HG03108 (cell line): ENCODE data around the gene NDST4.

Experiments
- ATAC-seq: cut with Tn5 transposase; IDR thresholded peaks from one replicate; pipeline ENCODE4 v1.9.1; 2021; ENCODE audit warnings: moderate library complexity; ENCODE audit not compliant: unreplicated experiment

Gene NDST4

DNA sequence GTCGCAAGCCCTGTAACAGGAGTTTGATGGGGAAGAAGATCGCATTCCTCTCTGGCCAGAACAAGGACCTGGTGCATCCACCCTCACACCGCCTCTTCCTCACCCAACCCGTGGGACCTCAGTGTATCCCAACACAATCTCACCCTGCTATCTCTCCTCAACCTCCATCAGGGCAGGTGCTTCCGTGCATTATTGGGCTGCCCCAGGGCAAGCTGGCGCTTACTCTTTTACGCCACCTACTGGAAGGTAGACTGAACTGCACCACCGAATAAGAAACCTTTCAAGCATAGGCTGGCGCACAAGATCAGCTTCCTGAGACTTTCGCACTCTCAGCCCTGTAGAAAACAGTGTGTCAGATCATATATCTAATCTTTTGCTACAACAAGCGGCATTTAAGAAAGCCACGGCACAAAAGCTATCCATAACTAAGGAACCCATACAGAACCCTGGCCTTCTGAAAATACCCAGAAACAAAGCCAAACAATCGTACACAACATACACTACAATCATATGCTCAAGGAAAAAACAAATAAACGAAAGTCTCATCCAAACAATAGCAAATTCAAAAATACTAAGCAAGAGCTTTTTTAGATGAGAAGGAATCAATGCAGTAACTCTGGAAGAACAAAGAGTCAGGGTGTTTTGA, 305.5 kb downstream of the NDST4 start:
- ATAC-seq = peak; percentile 98

DNA sequence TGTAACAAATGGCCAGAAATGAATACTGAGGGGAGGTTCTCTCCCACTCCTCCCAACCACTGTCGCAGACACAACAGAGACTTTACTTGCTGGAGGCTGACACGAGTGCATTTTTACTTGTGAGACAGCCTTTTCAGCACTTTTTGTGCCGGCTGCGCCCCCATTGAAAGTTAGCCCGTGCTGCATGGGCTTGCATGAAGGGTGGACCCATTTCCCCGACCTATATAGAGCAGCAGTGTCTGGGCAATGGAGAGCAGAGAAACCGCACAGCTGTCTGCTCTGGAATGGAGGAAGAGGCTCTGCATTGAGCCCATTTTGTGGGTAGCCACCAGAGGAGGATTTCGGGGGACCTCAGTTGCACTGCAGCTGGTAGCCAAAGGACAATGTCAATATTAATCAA, 306.1 kb downstream of the NDST4 start:
- ATAC-seq = no peak

DNA sequence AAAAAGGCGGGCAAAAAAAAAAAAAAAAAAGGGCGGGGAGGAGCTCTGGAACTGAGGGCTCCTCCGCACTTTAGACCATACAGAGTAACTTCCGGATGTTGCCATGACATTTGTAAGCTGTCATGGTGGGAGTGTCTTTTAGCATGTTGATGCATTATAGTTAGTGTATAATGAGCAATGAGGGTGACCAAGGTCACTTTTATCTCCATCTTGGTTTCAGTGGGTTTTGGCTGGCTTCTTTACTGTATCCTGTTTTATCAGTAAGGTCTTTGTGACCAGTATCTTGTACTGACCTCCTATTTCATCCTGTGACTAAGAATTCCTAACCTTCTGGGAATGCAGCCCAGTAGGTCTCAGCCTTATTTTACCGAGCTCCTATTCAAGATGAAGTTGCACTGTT, 321.4 kb downstream of the NDST4 start:
- no peak for ATAC-seq

DNA sequence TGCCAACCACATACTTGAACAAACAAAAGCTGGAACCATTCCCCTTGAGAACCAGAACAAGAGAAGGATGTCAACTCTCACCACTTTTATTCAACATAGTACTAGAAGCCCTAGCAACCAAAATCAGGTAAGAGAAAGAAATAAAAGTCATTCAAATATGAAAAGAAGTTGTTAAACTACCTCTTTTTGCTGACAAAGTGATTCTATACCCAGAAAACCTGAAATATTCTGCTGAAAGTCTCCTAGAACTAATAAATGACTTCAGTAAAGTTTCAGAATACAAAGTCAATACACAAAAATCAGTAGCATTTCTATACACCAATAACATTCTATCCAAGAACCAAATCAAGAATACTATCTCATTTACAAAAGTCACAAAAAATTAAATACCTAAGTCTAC, 327.9 kb downstream of the NDST4 start:
- ATAC-seq = no peak

DNA sequence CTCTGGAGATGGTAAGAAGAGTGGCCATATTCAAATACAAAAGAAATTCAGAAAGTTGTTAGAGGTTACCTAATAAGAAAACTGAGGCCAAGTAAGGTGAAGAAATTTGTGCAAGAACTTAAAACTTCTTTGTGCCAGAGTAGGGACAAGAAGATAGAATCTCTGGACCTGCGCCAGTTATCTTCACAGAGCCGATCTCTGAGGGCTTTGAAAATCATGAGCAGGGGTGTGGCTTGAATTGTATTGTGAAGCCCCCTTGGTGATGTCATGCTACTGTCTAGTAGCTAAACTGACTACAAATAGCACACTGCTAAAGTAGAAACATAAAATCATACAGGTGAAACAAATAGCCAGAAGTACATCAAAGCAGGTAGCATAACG, 330.2 kb downstream of the NDST4 start:
- ATAC-seq = no peak

DNA sequence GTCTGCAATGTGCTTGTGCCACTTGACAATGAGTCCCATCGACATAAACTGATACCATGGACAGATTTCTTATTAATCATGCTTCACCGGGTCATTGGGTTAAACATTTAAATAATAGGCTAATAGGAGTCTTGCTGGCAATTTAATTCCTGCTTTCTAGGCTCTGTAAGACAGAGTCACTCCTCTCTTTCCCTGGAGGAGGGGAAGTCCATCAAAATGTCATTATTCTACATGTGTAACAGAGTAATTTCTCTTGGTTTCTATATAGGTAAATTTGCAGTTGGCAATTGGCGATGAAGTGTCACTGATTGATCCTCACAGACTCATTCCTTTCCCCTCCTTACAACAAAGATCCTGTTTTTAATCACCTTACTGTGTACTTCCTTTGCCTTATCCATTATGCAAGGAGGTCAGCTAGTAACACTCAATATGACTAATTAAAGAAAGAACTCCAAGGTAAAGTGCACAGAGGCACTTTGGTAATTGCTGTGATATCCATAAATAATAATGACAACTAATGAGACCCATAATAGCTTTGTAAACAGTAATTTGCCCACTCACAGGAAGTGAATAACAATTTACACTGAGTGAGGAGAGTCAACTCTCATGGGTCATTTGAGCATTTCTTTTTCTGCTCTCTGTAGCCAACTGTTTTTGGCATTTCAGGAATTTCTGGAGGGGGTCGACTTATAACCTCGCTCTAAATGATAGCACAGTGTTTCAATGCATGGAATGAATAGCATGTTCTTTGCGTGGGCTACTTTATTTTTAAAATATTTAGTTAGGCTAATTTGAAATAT, 330.8 kb downstream of the NDST4 start:
- ATAC-seq = no peak

DNA sequence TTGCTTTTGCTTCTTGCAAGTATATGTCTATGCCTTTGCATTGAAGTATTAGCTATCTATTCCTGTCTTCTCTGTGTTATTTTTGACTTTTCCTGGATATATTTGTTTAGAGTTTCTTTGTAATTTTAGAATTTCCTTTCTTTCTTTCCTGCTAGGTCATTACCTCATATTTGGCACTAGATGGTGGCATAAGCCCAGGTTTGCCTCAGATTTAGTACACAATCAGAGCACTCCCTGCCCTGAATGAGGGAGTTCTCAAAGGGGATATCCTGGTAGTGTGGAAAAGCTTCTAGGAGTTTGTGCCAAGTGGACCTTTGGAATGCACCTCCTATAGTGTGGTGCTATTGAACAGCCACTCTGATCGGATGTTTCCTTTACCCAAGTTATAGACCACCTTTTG, 333.2 kb downstream of the NDST4 start:
- no peak for ATAC-seq
